GM23248 (cell line): ENCODE results near the gene DOK1. TPM values are rescaled to one million over a fixed set of nuclear protein-coding genes. Genes with fewer than 3 reads are reported as not detected.
A peak's percentile ranks its signal among the peaks of the same experiment; 100 is the strongest.

Experiments used
- DNase-seq: peaks from one replicate; pipeline ENCODE4 v3.0.0-alpha.2; 2015
- H2AFZ ChIP-seq: fragments of 200-600 bp; sonication (generic); 2 replicates; pipeline ENCODE4 v1.6.1; 2016; ENCODE audit warnings: antibody characterized with exemption
- H3F3A ChIP-seq: fragments of 200-600 bp; sonication (generic); 2 replicates; pipeline ENCODE4 v1.6.1; 2016; ENCODE audit warnings: mild to moderate bottlenecking, antibody characterized with exemption, mixed run types; ENCODE audit not compliant: insufficient read depth
- H3K27ac ChIP-seq: fragments of 200-600 bp; sonication (generic); 2 replicates; pipeline ENCODE4 v1.5.1; 2016; ENCODE audit warnings: mild to moderate bottlenecking
- H3K27me3 ChIP-seq: fragments of 200-600 bp; sonication (generic); replicated peaks from 2 replicates; pipeline ENCODE4 v1.6.1; 2016; ENCODE audit warnings: mild to moderate bottlenecking; ENCODE audit not compliant: insufficient read depth
- H3K36me3 ChIP-seq: fragments of 200-600 bp; sonication (generic); 2 replicates; pipeline ENCODE4 v1.6.1; 2016; ENCODE audit warnings: low read depth, mild to moderate bottlenecking
- H3K4me1 ChIP-seq: fragments of 200-600 bp; sonication (generic); 2 replicates; pipeline ENCODE4 v1.6.1; 2016; ENCODE audit warnings: mild to moderate bottlenecking; ENCODE audit not compliant: insufficient read depth
- H3K4me2 ChIP-seq: fragments of 200-600 bp; sonication (generic); one replicate; pipeline ENCODE4 v1.6.1; 2016; ENCODE audit warnings: mild to moderate bottlenecking; ENCODE audit not compliant: unreplicated experiment
- H3K4me3 ChIP-seq: fragments of 200-600 bp; sonication (generic); 2 replicates; pipeline ENCODE4 v1.5.1; 2016; ENCODE audit warnings: mild to moderate bottlenecking
- H3K79me2 ChIP-seq: fragments of 200-600 bp; sonication (generic); 2 replicates; pipeline ENCODE4 v1.6.1; 2016; ENCODE audit warnings: mild to moderate bottlenecking; ENCODE audit not compliant: insufficient read depth
- H3K9ac ChIP-seq: fragments of 200-600 bp; sonication (generic); 2 replicates; pipeline ENCODE4 v1.6.1; 2016; ENCODE audit warnings: mild to moderate bottlenecking
- H3K9me2 ChIP-seq: fragments of 200-600 bp; sonication (generic); 2 replicates; pipeline ENCODE4 v1.6.1; 2016; ENCODE audit warnings: mixed run types, mild to moderate bottlenecking, moderate library complexity; ENCODE audit not compliant: insufficient read depth
- H3K9me3 ChIP-seq: fragments of 200-600 bp; sonication (generic); one replicate; pipeline ENCODE4 v1.6.1; 2017; ENCODE audit warnings: low read depth
- H4K20me1 ChIP-seq: fragments of 200-600 bp; sonication (generic); 2 replicates; pipeline ENCODE4 v1.6.0; 2016; ENCODE audit not compliant: insufficient read depth
- EZH2 ChIP-seq: fragments of 200-600 bp; sonication (generic); IDR thresholded peaks from 2 replicates; pipeline ENCODE4 v1.6.1; 2018; ENCODE audit warnings: antibody characterized with exemption, mild to moderate bottlenecking; ENCODE audit not compliant: insufficient read depth, poor library complexity, severe bottlenecking
- EZH2phosphoT487 ChIP-seq: fragments of 200-600 bp; sonication (generic); IDR thresholded peaks from 2 replicates; pipeline ENCODE4 v1.6.1; 2018; ENCODE audit warnings: antibody characterized with exemption, moderate library complexity, mild to moderate bottlenecking, low read depth; ENCODE audit not compliant: insufficient read depth
- WGBS, 2 experiments: methylation state at CpG; one replicate each; pipeline ENCODE4 v1.1.6; 2015 to 2017; ENCODE audit warnings: low lambda C conversion rate in 2 of 2, low coverage in 1 of 2; ENCODE audit errors: missing lambda C conversion rate in 2 of 2; 5-methylcytosine and 5-hydroxymethylcytosine counted together
- in situ Hi-C: fragments of 300-500 bp; cut with MboI; formaldehyde crosslinking; loops from 2 replicates; pipeline ENCODE4 v1.15.0; 2020
- polyA plus RNA-seq: library from polyadenylated mRNA; unstranded; fragments of >200 nt; fragmentation: Nextera tagmentation; extraction: Ambion mirVana; gene quantifications from 2 replicates; pipeline ENCODE4 v1.2.1, GENCODE V29; 2016
- total RNA-seq: library from RNA; depleted of rRNA; stranded (reverse); fragments of >200 nt; shearing (Covaris generic); gene quantifications from 2 replicates; pipeline ENCODE4 v1.2.3, GENCODE V29; 2014

The DOK1 gene
- total and polyA plus RNA-seq, 2 experiments from 2014 or later = 32.2 to 32.6 TPM

DNA sequence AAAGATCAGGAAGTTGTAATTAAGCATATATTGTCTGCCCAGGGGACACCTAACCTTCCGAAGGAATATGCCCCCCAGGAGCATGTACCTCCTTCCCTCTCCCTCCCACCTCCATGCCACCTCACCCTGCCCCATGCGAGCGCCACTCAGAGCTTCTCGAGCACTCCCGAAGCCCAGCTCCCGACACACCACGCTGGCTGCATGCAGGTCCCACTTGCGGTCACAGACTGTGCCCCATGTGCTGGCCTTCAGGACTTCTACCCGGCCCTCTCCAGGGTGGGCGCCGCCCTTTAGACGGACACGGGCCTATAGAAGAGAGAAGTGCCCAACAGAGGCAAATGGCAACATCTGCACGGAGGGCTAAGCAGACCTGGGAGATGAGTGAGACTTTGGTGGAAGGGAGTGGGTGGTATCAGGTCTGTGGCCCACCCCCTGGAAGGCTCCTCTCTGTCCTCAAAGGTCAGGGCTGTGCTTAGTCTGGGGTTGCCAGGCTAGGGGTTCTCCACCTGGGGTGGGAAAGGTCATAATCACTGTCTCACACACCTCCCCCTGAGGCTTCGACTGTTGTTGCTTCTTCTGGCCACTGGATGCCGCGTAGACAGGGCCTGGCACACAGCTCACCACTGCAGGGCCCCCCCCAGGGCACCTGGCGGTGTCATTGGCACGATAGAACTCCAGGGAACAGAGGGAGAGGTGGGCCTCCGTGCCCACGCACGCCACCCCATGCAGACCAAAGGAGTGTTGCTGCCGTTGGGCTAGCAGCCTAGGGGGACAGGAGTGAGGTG lies 18.2 kb upstream of the DOK1 start:
- Histone ChIP-seq H2AFZ (no peak overlapping the region), H3K27me3 (no peaks in the 10 kb centered on the region), H3K9ac (no peak overlapping the region), H3K4me2 (no peak overlapping the region), H3K4me1 (peaks cover 15% of the 10 kb centered on the region), H3K4me3 (no peak overlapping the region), H3K79me2 (peaks cover 8% of the 10 kb centered on the region), H3F3A (peaks cover 40% of the 10 kb centered on the region), H3K9me3 (no peaks in the 10 kb centered on the region), H3K27ac (no peak overlapping the region), H3K36me3 (no peaks in the 10 kb centered on the region), H4K20me1 (no peaks in the 10 kb centered on the region), H3K9me2 (no peaks in the 10 kb centered on the region)
- in situ Hi-C loops = no loop called here
- 79 to 84% methylated on average over 20 to 23 of the region's 23 CpGs for WGBS, 2 experiments
- TF ChIP-seq EZH2phosphoT487 (no peak), EZH2 (no peak)
- no peak for DNase-seq

DNA sequence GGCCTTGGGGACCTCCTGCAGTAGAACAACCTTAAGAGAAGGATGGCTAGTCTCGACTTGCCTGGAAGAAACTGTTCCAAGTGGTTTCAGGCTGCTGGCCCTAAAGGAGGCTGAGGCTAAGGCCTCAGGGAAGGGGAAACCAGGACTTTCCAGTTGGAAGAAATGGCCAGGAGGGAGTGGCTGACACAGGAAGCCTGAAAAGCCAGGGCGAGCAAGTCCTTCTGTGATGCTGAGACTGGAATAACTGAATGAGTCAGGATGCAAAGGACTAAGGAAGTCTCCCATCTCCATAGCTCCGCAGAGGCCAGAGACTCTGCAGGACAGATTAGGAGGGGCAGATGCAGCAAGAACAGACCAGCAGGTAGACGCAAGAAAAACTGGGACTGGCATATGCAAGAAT lies 17.4 kb upstream of the DOK1 start:
- Histone ChIP-seq H3K36me3 (no peaks in the 10 kb centered on the region), H3F3A (peaks cover 33% of the 10 kb centered on the region), H3K27ac (no peak overlapping the region), H4K20me1 (no peaks in the 10 kb centered on the region), H3K4me2 (no peak overlapping the region), H2AFZ (no peak overlapping the region), H3K4me3 (no peak overlapping the region), H3K9ac (no peak overlapping the region), H3K9me2 (no peaks in the 10 kb centered on the region), H3K79me2 (peaks cover under 1% of the 10 kb centered on the region; the same call in 1 of the 2 replicates), H3K4me1 (peaks cover 7% of the 10 kb centered on the region), H3K27me3 (no peaks in the 10 kb centered on the region), H3K9me3 (no peaks in the 10 kb centered on the region)
- DNase-seq = peak; percentile 55
- WGBS, 2 experiments = 47 to 51% methylated on average over 4 of the region's 4 CpGs
- TF ChIP-seq EZH2 (no peak), EZH2phosphoT487 (no peak)
- in situ Hi-C loops = no loop called here

DNA sequence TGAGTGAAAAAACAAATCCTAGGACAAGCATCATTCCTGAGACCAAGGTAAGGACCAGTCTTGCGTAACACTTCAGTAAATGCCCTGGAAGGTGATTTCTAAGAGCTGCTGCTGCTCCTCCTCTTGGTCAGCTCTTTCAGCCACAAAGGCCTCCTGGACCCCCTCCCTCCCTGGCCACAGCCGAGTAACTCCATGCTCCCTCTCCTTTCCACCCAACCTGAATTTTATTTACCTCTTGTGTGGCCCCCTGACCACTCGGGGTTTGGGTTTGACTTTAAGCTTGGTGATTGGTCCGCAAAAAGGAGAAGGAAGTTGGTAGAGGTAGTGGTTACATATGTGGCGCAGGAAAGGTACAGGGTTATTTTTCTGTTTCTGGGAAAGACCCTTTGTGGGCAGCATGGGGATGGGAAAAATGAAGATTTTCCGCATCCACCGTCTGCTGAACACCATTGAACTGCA lies 15.6 kb upstream of the DOK1 start:
- H3K9me2 ChIP-seq = no peaks in the 10 kb centered on the region
- no peak overlapping the region for H3K4me3 ChIP-seq
- H3K79me2 ChIP-seq = no peaks in the 10 kb centered on the region
- H4K20me1 ChIP-seq = no peaks in the 10 kb centered on the region
- no peak overlapping the region for H3K9ac ChIP-seq
- no peaks in the 10 kb centered on the region for H3K36me3 ChIP-seq
- H3K27me3 ChIP-seq = no peaks in the 10 kb centered on the region
- in situ Hi-C loops = no loop called here
- no peak for DNase-seq
- TF ChIP-seq EZH2 (no peak), EZH2phosphoT487 (no peak)
- H3K4me2 ChIP-seq = no peak overlapping the region
- WGBS, 2 experiments = 84 to 87% methylated on average over 7 of the region's 7 CpGs
- no peak overlapping the region for H2AFZ ChIP-seq
- no peaks in the 10 kb centered on the region for H3K9me3 ChIP-seq
- peaks cover 26% of the 10 kb centered on the region for H3F3A ChIP-seq
- peaks cover 11% of the 10 kb centered on the region for H3K4me1 ChIP-seq
- H3K27ac ChIP-seq = no peak overlapping the region

DNA sequence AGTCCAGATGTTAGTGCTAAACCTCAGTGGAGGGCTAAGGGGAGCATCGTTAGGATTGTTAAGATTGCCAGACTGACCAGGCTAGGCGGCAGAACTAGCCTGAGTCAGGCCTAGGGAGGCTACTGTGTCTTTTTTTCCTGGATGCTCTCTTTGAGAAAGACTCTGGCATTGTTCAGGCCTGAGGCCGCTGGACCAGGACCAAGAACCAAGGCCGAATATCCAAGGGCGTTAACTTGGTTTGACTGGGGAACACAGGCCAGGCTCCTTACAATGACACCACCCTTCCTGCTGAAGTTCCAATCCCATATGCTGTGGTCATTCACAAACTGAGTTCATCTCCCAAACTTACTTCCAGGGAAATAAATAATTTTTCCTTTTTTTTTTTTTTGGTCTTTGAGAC lies 14.2 kb upstream of the DOK1 start:
- H3K4me2 ChIP-seq = no peak overlapping the region
- H3K36me3 ChIP-seq = no peaks in the 10 kb centered on the region
- TF ChIP-seq EZH2 = no peak
- no peak for TF ChIP-seq EZH2phosphoT487
- peaks cover 11% of the 10 kb centered on the region for H3K4me1 ChIP-seq
- no peaks in the 10 kb centered on the region for H3K9me2 ChIP-seq
- peak; percentile 86 for DNase-seq
- 18 to 22% methylated on average over 5 of the region's 5 CpGs for WGBS, 2 experiments
- no peaks in the 10 kb centered on the region for H3K27me3 ChIP-seq
- H3F3A ChIP-seq = peaks cover 22% of the 10 kb centered on the region
- no peak overlapping the region for H3K4me3 ChIP-seq
- H3K79me2 ChIP-seq = no peaks in the 10 kb centered on the region
- no peak overlapping the region; the same call in 1 of the 2 replicates for H2AFZ ChIP-seq
- peak overlapping the region; percentile 67 for H3K27ac ChIP-seq
- in situ Hi-C loops = no loop called here
- no peaks in the 10 kb centered on the region for H4K20me1 ChIP-seq
- H3K9me3 ChIP-seq = no peaks in the 10 kb centered on the region
- peak overlapping the region; percentile 39 for H3K9ac ChIP-seq
